ENCODE data around the gene PCDH17. TPM values are rescaled to one million over a fixed set of nuclear protein-coding genes. Genes with fewer than 3 reads are reported as not detected.

The PCDH17 gene
- not detected for polyA plus RNA-seq (2012; ENCODE audit: insufficient read depth, insufficient read length)

GRCh38 chr13:57631596-57632275 is at the start of gene PCDH17:
Gene PCDH17, plus strand, starts transcription at chr13:57631744. Its CDS starts 803 bp downstream, at chr13:57632547.
- DNase-seq (ENCODE audit: low read depth, low spot score), result no peak
- no peak within 1 kb of the TSS for H3K4me3 ChIP-seq (ENCODE audit: low read length)

- peak; percentile 15 for DNase-seq (ENCODE audit: low read depth, low spot score)
Observed at GRCh38 chr13:57582032-57582431, 49.5 kb upstream of the PCDH17 start.

GRCh38 chr13:57583529-57583928 is 48.0 kb upstream of the PCDH17 start:
- no peak overlapping the region for H3K4me3 ChIP-seq (ENCODE audit: low read length)
- DNase-seq (ENCODE audit: low read depth, low spot score), result no peak

More at GRCh38 chr13:57582032-57582431, 49.5 kb upstream of the PCDH17 start:
- no peak overlapping the region for H3K4me3 ChIP-seq (ENCODE audit: low read length)

GRCh38 chr13:57588639-57589038 is 42.9 kb upstream of the PCDH17 start:
- H3K4me3 ChIP-seq (ENCODE audit: low read length), result no peak overlapping the region
- DNase-seq (ENCODE audit: low read depth, low spot score), result no peak

- H3K4me3 ChIP-seq (ENCODE audit: low read length), result no peak overlapping the region
- DNase-seq (ENCODE audit: low read depth, low spot score), result no peak
Observed at GRCh38 chr13:57595775-57596174, 35.8 kb upstream of the PCDH17 start.

- H3K4me3 ChIP-seq (ENCODE audit: low read length), result no peak overlapping the region
- DNase-seq (ENCODE audit: low read depth, low spot score), result no peak
Observed at GRCh38 chr13:57601536-57601935, 30.0 kb upstream of the PCDH17 start.

- H3K4me3 ChIP-seq (ENCODE audit: low read length), result no peak overlapping the region
- no peak for DNase-seq (ENCODE audit: low read depth, low spot score)
Observed at GRCh38 chr13:57604442-57604841, 27.1 kb upstream of the PCDH17 start.

GRCh38 chr13:57611969-57612368 is 19.6 kb upstream of the PCDH17 start:
- no peak overlapping the region for H3K4me3 ChIP-seq (ENCODE audit: low read length)
- DNase-seq (ENCODE audit: low read depth, low spot score), result no peak

GRCh38 chr13:57612568-57612967 is 19.0 kb upstream of the PCDH17 start:
- DNase-seq (ENCODE audit: low read depth, low spot score), result no peak
- H3K4me3 ChIP-seq (ENCODE audit: low read length), result no peak overlapping the region

GRCh38 chr13:57624565-57625435 is 6.7 kb upstream of the PCDH17 start:
- H3K4me3 ChIP-seq (ENCODE audit: low read length), result no peak overlapping the region
- peak; percentile 35 for DNase-seq (ENCODE audit: low read depth, low spot score)

- no peak overlapping the region for H3K4me3 ChIP-seq (ENCODE audit: low read length)
- peak; percentile 28 for DNase-seq (ENCODE audit: low read depth, low spot score)
Observed at GRCh38 chr13:57627663-57628062, 3.9 kb upstream of the PCDH17 start.

- no peak for DNase-seq (ENCODE audit: low read depth, low spot score)
- H3K4me3 ChIP-seq (ENCODE audit: low read length), result no peak overlapping the region
Observed at GRCh38 chr13:57629391-57629804, 2.1 kb upstream of the PCDH17 start.

- H3K4me3 ChIP-seq (ENCODE audit: low read length), result no peak overlapping the region
- DNase-seq (ENCODE audit: low read depth, low spot score), result no peak
Observed at GRCh38 chr13:57629821-57630235, 1.7 kb upstream of the PCDH17 start.

GRCh38 chr13:57630661-57631595 is 616 bp upstream of the PCDH17 start:
- DNase-seq (ENCODE audit: low read depth, low spot score), result no peak
- H3K4me3 ChIP-seq (ENCODE audit: low read length), result no peak overlapping the region

- DNase-seq (ENCODE audit: low read depth, low spot score), result no peak
- no peak overlapping the region for H3K4me3 ChIP-seq (ENCODE audit: low read length)
Observed at GRCh38 chr13:57632276-57633140, 964 bp downstream of the PCDH17 start.

GRCh38 chr13:57633141-57633949 is 1.8 kb downstream of the PCDH17 start:
- no peak for DNase-seq (ENCODE audit: low read depth, low spot score)
- no peak overlapping the region for H3K4me3 ChIP-seq (ENCODE audit: low read length)

- DNase-seq (ENCODE audit: low read depth, low spot score), result no peak
- H3K4me3 ChIP-seq (ENCODE audit: low read length), result no peak overlapping the region
Observed at GRCh38 chr13:57633950-57634838, 2.6 kb downstream of the PCDH17 start.

All from Jurkat, Clone E6-1 (cell line).